NCI-H526 treated with DMSO at 0.1 percent for 48 hours (cell line): ENCODE data around the gene SERPINI2.

Experiments used
- DNase-seq: peaks from one replicate; lab custom pipeline; 2025; lab: John Stamatoyannopoulos, UW

The SERPINI2 gene, protein sequence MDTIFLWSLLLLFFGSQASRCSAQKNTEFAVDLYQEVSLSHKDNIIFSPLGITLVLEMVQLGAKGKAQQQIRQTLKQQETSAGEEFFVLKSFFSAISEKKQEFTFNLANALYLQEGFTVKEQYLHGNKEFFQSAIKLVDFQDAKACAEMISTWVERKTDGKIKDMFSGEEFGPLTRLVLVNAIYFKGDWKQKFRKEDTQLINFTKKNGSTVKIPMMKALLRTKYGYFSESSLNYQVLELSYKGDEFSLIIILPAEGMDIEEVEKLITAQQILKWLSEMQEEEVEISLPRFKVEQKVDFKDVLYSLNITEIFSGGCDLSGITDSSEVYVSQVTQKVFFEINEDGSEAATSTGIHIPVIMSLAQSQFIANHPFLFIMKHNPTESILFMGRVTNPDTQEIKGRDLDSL

DNA sequence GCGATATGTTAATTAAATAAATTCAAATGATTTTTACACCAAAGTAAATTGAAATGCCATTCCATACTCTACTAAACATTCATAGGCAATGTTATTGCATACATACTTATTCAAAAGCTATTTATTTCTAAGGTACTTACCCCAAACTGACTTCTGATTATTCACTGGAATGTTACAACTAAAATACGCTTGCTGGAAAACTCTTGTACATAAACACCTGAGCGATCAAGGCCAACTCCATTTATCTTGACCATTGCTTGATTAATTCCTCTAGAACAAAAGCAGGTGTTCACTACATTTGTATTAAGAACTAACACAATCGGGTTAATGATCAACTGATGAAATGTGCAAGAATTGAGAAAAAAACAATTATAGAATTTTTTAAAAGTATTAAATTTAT is at the start of gene SERPINI2:
TSS of gene SERPINI2 (minus strand) at position 180 of the 400 bp plus-strand sequence. CDS start 2,208 bp downstream, outside the sequence.
- DNase-seq: no peak

DNA sequence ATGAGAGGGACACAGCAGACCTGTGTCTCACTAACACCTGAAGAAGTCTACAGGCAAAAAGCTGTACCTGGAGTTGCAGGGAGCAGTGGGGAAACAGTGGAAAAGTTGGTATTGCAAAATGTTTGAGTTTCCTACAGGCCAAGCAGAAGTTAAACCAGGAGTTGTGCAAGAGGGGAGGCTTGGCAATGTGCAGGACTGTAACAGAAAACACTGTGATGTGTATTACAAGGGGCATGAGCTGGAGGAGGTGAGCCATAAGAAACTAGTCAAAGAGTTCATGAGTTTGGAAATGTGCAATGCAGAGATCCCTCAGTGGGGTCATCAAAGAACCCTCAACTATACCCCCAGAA is 47.1 kb upstream of the SERPINI2 start:
- DNase-seq: no peak

DNA sequence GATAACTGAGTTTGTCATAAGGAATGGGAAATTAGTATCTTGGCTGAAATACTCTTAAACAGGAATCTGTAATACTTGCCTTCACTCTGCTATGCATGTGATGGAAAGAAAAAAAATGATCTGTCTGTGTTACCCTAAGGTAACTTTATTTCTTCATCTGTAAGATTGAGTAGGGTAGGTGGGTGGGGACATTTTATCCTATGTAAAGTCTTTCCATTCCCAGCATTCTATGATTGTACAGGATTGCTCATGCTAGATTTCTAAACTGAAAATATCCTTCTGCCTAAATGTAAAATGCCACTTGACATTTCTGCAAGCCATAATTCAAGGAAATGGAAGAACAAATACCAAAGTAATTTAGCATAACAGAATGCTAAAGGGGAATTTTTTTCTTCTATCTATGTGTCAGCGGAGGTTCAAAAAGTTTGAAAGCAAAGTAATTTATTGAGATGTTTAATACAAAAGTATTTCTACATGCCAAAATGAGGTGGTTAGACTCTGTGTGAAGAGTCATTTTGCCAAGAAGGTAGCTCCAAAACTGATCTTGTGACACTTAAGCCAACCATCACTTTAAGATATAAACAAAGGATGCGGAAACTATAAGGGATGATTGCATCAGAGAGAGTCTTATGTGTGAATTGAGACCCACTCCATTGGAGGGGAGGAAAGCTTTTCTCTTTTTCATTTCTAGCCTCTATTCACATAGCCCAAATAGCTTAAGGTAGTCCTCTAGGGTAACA is 46.6 kb upstream of the SERPINI2 start:
- DNase-seq: no peak

DNA sequence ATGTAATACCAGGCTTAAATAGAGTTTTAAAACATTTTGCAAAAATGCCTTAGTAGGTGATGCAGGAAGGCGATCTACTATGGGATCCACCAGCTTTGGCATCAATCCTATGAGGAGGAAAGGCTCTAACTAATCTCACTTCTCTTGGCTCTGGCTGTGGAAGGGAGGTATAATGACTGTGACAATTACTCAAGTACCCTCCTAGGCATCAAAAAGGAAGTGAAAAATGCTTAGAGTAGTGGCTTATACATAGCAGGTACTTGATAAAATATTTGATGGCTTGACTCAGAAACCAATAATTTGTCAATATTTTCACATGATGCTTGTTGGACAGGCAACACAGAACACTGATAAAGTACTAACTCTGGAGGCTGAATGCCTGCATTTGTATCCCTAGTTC is 34.1 kb upstream of the SERPINI2 start:
- DNase-seq: no peak

DNA sequence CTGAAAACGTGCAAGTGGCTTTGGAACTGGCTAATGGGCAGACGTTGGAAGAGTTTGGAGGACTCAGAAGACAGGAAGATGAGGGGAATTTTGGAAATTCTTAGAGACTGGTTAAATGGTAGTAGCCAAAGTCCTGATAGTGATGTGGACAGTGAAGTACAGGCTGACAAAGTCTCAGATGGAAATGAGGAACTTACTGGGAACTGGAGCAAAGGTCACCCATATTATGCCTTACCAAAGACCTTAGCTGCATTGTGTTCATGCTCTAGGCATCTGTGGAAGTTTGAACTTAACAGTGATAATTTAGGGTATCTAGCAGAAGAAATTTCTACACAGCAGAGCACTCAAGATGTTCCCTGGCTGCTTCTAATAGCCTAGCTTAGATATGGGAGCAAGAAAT is 28.6 kb upstream of the SERPINI2 start:
- no peak for DNase-seq

DNA sequence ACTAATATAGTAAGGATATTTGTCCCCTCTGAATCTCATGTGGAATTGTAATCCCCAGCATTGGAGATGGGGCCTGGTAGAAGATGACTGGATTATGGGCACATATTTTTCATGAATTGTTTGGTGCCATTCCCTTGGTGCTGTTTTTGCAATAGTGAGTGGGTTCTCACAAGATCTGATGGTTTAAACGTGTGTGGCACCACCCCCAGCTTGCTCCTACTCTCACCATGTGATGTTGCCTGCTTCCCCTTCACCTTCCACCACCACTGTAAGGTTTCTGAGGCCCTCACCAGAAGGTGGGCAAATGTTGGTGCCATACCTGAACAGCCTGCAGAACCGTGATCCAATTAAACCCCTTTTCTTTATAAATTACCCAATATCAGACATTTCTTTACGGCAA is 28.1 kb upstream of the SERPINI2 start:
- DNase-seq: no peak

DNA sequence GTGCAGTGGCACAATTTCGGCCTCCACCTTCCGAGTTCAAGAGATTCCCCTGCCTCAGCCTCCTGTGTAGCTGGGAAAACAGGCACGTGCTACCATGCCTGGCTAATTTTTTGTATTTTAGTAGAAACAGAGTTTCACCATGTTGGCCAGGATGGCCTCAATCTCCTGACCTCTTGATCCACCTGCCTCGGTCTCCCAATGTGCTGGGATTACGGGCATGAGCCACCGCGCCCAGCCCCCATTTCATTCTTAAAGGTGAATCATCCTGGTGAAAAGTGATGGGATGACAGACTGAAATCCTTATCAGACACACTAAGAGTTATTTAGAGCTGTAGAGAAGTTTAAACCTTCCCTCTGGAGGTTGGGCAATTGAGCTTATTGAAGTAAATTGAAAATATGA is 24.1 kb upstream of the SERPINI2 start:
- no peak for DNase-seq

DNA sequence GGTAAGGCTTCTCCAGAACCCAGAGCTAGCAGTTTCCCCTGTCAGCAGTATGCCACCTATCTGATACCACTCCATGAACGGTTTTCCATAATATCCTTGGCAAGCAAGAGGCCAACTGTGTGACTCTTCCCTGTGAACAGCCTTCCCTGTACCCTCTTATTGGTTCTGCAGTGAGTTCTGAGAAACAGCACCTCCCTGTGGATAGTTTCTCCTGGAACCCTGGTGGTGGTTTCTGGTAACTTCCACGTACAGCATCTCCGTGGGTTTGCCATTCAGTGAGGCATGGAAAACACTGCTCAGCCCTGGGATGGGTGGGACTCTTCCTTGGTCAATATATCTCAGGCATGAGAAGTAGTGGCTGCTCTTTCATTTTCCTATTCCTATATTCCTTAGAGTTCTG is 19.4 kb upstream of the SERPINI2 start:
- DNase-seq: no peak

DNA sequence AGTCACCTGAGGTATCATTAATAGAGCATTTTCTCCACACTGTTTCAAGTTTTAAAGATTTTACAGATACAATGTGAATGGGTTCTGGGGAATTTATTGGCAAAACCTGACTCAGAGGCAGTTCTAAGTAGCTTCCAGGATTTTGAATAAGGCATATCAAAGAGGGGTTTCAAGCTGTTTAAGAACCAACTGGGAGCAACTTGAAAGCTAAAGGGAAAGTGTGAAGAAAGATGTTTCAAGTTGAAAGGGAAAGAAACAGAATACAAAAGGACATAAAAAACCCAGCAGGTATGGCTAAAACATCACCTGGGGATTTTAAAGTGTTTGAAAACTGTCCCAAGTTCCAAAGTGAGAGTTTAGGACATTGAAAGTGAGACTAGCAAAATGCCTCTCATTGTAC is 17.8 kb upstream of the SERPINI2 start:
- no peak for DNase-seq

DNA sequence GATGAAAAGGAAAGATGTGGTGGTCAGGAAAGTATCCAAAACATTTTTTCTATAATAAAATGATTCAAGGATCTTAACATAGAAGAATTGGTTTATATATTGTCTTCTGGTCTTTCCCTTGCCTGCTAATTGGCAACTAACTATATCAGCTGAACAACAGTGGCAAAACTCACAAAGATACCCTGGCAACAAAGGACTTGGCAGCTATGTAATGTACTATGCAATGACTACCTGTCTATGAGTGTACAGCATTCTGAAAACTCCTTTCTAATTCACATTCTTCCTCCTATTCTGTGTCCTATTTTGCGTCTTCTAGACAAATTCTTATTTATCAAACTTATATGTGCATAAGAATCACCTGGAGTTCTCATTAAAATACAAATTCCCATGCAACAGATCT is 15.7 kb upstream of the SERPINI2 start:
- DNase-seq: no peak

DNA sequence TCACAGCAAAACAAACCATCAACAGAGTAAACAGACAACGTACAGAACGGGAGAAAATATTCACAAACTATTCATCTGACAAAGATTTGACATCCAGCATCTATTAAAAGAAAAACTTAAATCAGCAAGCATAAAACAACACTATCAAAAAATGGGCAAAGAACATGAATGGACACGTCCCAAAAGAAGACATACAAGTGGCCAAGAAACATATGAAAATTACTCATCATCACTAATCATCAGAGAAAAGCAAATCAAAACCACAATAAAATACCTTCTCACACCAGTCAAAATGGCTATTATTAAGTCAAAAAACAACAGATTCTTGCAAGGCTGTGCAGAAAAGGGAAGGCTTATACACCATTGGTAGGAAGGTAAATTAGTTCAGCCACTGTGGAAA is 13.7 kb upstream of the SERPINI2 start:
- DNase-seq: no peak

DNA sequence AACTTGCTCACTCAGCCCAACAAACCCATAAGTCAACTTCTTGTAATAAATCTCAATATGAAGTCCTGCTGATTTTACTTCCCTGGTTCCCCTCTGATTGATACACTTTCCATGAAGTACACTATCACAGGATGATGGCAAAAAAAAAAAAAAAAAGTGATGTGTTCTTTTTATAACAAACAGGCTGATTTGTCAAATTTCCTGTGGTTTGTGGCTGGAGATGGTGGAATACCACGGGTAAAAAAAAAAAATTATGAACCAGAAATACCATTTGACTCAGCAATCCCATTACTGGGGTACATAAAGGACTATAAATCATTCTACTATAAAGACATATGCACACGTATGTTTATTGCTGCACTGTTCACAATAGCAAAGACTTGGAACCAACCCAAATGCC is 10.7 kb upstream of the SERPINI2 start:
- DNase-seq: no peak

DNA sequence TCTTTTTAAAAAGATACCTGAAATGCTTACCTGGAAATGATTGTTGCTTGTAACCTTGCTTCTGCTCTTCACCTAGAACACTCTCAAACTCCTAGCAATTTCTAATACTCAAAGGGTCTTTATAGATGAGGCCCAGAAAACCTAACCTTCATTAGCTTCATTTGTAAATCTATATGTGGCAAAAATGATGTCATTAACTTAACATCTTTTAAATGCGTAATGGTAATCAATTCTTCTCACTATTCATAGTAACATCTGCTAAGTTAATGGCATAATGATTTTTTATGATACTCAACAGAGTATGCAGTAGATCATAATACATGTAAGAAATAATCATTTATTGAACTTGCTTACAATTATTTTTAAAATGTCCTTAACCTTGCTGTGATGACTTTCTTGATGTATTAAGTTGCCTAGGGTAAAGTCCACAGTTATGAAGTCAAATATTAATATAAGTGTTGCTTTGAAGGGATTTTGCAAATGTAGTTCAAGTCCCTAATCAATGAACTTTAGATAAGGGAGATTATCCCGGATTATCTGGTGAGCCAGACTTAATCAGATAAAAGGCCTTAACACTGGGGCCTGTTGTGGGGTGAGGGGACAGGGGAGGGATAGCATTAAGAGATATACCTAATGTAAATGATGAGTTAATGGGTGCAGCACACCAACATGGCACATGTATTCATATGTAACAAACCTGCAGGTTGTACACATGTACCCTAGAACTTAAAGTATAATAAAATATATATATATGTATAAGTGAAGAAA is 10.1 kb upstream of the SERPINI2 start:
- DNase-seq: no peak

DNA sequence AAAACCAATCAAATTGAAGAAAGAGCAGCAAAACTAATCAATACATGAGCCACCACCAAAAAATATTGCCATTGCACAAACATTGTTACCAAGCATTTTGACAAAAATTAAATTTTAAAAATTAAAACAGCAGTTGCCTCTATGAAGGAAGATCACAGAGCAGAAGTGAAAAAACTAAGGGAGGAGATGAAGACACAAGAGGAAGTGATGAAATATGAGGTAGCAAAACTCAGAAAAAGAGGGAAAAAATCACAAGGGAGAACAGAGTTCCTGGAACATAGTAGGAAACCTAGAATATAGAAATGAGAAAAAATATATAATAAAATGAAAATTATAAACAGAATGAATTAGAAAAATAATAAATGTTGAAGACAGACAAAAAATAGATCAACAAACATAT is 7.3 kb upstream of the SERPINI2 start:
- DNase-seq: no peak

DNA sequence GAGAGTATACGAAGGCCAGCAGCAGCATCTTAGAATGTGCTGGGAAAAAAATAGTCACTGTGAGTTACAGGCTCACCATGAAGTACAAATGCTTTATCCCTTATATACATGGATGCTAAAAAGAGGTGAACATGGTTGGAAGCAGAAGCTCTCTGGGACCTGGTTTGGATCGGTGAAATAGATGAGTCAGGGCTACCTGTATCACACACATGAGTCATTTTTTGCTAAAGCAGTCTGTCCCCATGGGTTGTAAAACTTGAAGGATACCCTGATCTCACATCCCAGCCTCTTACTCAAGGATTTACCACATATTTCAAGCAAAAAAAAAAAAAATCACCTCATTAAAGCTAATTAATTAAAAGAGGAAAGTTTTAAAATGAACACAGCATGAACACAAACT is 6.9 kb upstream of the SERPINI2 start:
- DNase-seq: no peak

DNA sequence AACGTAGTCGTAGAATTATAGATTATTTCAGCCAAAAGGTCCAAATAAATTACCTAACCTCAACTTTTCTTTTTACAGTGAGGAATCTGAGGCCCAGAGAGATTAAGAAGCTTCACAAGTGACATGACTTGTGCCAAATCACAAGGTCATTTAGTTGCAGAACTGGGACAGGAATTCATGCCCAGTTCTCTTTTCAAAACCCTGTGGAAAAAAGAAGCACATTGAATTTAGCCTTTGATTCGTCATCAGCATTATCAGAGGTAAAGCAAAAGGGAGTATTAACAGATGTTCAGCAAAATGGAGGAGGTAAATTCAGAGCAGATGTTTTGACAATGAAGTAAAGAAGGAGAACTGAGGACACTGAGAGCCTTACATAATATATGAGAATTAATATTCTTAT is 4.5 kb downstream of the SERPINI2 start:
- DNase-seq: no peak

DNA sequence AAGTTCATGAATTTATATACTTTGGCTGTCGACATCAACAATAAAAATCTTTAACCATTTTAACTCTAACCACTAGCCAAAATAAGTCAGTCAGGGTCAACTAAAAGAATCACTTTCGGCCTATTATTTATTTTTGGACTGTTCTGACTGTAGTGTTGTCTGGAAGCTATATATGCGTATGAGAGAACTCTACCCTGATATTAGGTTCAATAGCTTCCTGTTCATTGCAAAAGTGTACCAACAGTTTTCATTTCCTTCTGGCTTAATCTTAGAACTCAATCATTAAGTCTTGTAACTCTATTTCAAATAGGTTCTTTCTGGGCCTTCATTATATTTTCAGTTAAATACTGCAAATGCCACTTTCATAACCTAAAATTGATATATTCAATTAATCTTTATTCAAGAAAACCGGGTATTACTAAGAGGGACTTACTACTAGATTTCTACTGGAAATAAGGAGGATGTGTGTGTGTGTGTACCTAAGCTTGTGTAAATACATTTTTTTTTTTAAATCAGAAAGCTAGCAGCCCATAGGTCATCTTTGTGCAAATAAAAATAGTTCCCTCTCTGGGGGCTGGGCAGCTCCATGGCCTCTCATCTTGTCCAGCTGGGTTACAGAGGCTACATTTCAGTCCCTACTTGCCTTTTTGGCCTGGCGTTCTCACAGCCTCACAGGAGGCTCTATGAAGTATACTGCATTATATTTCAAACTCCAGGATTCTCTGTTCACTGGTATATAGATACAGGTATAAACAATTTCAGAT is 5.8 kb downstream of the SERPINI2 start:
- DNase-seq: no peak

DNA sequence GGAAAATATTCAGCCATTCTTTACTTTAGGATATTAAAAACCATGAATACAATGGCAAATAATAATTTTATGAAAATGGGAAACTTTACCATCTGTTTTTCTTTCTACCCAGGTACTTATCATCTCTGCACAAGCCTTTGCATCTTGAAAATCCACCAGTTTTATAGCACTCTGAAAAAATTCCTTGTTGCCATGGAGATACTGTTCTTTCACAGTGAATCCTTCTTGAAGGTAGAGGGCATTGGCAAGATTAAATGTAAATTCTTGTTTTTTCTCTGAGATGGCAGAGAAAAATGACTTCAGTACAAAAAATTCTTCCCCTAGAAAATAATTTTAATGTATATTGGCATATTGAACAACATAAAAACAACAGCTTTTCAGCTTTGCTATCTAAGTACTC is 6.9 kb downstream of the SERPINI2 start:
- DNase-seq: no peak

DNA sequence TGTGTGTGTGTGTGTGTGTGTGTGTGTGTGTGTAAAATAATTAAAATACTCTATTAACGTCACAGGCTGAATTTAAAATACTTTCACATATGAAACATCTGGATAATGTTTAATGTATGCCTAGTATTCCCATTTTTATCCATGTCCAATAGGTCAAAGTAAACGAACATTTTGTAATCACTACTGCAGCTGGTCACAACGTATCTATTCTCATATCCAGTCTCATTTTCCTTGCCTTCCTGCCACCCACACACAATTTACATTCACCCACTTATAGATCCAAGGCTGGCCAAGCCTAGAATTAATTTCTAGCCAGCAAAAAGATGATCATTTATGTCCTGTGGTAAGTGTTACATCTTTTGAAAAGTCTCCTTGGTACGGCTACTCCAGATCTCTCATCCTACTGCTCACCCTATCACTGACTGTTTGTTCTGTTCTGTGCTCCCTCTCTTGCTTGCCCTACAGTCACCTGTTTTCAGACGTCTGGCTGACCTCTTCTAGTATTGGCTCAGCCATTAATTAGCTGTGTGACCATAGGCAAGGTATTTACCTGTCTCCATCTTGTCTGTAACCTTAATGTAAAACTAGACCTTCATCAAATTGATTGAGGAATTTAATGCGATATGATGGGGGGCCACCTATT is 17.6 kb downstream of the SERPINI2 start:
- DNase-seq: no peak

DNA sequence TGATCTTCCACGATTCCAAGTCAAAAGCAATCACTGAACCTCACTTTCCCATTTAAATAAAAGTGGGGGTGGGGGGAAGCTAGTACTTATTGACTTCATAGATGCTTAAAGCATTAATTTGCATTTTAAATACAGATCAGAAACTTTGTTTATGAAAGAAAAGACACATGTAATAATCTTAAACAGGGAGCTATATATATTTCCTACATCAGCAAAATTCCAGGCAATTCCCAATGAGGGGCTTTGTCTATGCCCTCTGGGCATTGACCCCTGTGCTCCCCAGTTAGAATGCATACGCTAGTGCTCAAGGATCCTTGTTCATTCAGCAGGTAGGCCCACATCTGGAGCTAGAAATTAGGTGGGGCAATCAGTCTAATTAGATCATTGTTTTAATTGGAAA is 20.0 kb downstream of the SERPINI2 start:
- DNase-seq: no peak

DNA sequence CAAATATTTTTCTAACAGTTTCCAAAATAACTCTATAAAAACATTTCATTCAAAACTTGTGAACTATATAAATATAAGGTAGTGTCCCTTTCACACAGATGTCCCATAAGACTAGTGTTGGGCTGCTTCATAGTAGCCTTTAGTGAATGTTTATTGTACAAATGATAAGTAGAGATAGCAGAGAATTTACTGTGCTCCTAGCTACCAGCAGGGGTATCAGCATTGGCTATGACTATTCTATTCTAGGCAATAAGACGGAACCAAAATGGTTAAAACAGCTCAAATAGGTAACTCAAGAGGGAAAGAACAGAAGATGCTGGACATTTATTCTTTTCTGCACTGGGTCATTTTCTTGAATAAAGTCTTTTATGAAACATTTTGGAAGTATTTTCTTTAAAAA is 22.6 kb downstream of the SERPINI2 start:
- no peak for DNase-seq

DNA sequence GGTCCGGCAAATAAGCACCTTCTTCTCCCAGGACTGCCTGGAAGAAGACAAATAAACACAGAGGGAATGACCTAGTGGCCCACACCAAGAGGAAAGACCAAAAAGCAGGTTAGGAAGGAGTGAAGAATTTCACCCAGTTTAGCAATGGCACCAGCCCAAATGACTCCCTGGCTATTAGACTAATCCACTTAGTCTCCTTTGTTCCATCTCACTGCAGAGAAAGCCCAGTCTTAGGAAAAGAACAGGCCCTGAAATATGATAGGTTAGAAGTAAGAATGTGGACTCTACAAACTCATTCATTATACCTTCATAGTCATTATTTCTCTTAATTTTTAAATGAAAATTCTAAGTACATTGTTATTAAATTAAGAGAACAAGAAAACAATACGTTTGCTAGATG is 23.2 kb downstream of the SERPINI2 start:
- DNase-seq: no peak
